Measurements from ENCODE around the gene RBM14. TPM values are rescaled to one million over a fixed set of nuclear protein-coding genes. Genes with fewer than 3 reads are reported as not detected.

RBM14 gene
- total and polyA plus RNA-seq, 9 of the 15 experiments (the other 6 are each of a cell fraction or from before 2014, with no cell fraction given), result 5.5 to 131 (median 42.6) TPM

DNA sequence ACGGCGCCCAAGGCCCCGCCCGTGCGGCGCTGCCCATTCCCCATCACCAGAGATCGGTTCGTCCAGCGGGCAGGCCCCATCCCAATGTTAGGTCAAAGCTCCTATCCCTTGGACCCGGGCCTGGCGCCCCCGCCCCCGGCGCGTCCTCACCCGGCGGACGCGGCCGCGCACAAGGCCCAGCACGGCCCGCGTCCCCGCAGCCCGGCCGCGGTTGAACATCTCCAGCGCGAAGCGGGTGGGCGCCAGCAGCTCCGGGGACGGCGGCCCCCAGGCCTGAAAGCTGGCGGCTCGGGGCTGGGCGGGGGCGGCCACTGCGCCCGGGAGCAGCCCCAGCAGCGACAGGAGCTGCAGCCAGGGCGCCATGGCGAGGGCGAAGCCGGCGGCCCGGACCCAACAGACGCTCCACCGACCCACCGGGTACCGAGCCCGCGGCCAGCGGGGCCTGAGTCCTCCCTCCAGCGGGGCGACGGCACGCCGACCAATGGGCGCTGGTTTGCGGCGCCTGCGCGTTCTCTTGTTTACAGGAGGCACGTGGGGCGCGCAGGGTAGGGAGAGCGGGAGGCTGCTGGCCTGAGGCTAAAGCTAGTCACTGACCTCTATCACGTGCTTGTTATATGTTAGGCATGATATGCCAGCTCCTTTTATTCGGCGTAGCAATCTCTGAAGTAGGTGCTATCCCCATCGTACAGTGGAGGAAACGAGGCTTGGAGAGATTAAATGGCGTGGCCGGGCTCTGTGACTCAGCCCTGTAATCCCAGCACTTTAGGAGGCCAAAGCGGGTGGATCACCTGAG is 48.1 kb upstream of the RBM14 start, which contains the start of gene CTSF (continued):
- TF ChIP-seq, protein P1, sequence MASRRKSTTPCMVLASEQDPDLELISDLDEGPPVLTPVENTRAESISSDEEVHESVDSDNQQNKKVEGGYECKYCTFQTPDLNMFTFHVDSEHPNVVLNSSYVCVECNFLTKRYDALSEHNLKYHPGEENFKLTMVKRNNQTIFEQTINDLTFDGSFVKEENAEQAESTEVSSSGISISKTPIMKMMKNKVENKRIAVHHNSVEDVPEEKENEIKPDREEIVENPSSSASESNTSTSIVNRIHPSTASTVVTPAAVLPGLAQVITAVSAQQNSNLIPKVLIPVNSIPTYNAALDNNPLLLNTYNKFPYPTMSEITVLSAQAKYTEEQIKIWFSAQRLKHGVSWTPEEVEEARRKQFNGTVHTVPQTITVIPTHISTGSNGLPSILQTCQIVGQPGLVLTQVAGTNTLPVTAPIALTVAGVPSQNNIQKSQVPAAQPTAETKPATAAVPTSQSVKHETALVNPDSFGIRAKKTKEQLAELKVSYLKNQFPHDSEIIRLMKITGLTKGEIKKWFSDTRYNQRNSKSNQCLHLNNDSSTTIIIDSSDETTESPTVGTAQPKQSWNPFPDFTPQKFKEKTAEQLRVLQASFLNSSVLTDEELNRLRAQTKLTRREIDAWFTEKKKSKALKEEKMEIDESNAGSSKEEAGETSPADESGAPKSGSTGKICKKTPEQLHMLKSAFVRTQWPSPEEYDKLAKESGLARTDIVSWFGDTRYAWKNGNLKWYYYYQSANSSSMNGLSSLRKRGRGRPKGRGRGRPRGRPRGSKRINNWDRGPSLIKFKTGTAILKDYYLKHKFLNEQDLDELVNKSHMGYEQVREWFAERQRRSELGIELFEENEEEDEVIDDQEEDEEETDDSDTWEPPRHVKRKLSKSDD (conservative IDR thresholded peaks at IDR 0.05; ENCODE audit: low read length), result no peak
- no peak for TF ChIP-seq MAFG (tag; conservative IDR thresholded peaks at IDR 0.05)
- TF ChIP-seq HCFC1 (IDR thresholded peaks at IDR 0.05; ENCODE audit: low read depth, low read length), result no peak
- TF ChIP-seq KDM2B (CRISPR knock-in tag; IDR thresholded peaks at IDR 0.05), result no peak
- TF ChIP-seq NFXL1 (CRISPR knock-in tag; IDR thresholded peaks at IDR 0.05), result no peak
- TF ChIP-seq ZNF76 (CRISPR knock-in tag; IDR thresholded peaks at IDR 0.05; ENCODE audit: borderline replicate concordance), result no peak
- peak; percentile 46 for TF ChIP-seq NFYB (IDR thresholded peaks at IDR 0.05; ENCODE audit: extremely low read depth, insufficient read length)
- no peak for TF ChIP-seq ZNF232 (CRISPR knock-in tag; IDR thresholded peaks at IDR 0.05)
- TF ChIP-seq NR4A1 (CRISPR knock-in tag; IDR thresholded peaks at IDR 0.05), result no peak
- TF ChIP-seq NR4A1 (tag; IDR thresholded peaks at IDR 0.05), result no peak
- TF ChIP-seq ZNF830 (CRISPR knock-in tag; IDR thresholded peaks at IDR 0.05), result no peak
- TF ChIP-seq TSC22D4 (tag; IDR thresholded peaks at IDR 0.05), result no peak
- TF ChIP-seq, protein P2, sequence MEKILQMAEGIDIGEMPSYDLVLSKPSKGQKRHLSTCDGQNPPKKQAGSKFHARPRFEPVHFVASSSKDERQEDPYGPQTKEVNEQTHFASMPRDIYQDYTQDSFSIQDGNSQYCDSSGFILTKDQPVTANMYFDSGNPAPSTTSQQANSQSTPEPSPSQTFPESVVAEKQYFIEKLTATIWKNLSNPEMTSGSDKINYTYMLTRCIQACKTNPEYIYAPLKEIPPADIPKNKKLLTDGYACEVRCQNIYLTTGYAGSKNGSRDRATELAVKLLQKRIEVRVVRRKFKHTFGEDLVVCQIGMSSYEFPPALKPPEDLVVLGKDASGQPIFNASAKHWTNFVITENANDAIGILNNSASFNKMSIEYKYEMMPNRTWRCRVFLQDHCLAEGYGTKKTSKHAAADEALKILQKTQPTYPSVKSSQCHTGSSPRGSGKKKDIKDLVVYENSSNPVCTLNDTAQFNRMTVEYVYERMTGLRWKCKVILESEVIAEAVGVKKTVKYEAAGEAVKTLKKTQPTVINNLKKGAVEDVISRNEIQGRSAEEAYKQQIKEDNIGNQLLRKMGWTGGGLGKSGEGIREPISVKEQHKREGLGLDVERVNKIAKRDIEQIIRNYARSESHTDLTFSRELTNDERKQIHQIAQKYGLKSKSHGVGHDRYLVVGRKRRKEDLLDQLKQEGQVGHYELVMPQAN (IDR thresholded peaks at IDR 0.05; ENCODE audit: borderline replicate concordance), result peak; percentile 54; the same call in 1 of the 2 replicates
- no peak for TF ChIP-seq TBL1XR1 (IDR thresholded peaks at IDR 0.05; ENCODE audit: low read length in 2 of 2)
- TF ChIP-seq KAT7 (CRISPR knock-in tag; IDR thresholded peaks at IDR 0.05; ENCODE audit: borderline replicate concordance), result 0 out of 2 replicates have a peak, but pooled peaks have one; percentile 55
- no peak for TF ChIP-seq MIER1 (IDR thresholded peaks at IDR 0.05; ENCODE audit: low read depth)
- peak; percentile 70; the same call in 1 of the 2 replicates for TF ChIP-seq RB1 (IDR thresholded peaks at IDR 0.05; ENCODE audit: low read depth)
- TF ChIP-seq, protein P3, sequence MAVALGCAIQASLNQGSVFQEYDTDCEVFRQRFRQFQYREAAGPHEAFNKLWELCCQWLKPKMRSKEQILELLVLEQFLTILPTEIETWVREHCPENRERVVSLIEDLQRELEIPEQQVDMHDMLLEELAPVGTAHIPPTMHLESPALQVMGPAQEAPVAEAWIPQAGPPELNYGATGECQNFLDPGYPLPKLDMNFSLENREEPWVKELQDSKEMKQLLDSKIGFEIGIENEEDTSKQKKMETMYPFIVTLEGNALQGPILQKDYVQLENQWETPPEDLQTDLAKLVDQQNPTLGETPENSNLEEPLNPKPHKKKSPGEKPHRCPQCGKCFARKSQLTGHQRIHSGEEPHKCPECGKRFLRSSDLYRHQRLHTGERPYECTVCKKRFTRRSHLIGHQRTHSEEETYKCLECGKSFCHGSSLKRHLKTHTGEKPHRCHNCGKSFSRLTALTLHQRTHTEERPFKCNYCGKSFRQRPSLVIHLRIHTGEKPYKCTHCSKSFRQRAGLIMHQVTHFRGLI (CRISPR knock-in tag; IDR thresholded peaks at IDR 0.05), result no peak
- TF ChIP-seq TOE1 (IDR thresholded peaks at IDR 0.05; ENCODE audit: borderline replicate concordance), result peak; percentile 73
- no peak for TF ChIP-seq TOE1 (CRISPR knock-in tag; IDR thresholded peaks at IDR 0.05; ENCODE audit: borderline replicate concordance, low read depth)
- no peak for TF ChIP-seq HDAC3 (IDR thresholded peaks at IDR 0.05; ENCODE audit: borderline replicate concordance, partially characterized antibody)
- no peak for TF ChIP-seq PTTG1 (tag; IDR thresholded peaks at IDR 0.05; ENCODE audit: low read depth)
- TF ChIP-seq TCF7 (IDR thresholded peaks at IDR 0.05; ENCODE audit: borderline replicate concordance), result no peak

Measured in K562 (cell line).